NCI-H1694 (cell line): ENCODE measurements around the gene WIPI1.
"Not testable (repeated sequence)": the region's sequence is repeated elsewhere in the genome, so short reads cannot be mapped to it uniquely, and the experiment has no call there.

Experiments
- DNase-seq: peaks from one replicate; lab custom pipeline; 2025; lab: John Stamatoyannopoulos, UW

Gene WIPI1

GRCh38 chr17:68384471-68384870, 72.8 kb downstream of the WIPI1 start:
- no peak for DNase-seq

GRCh38 chr17:68383443-68384321, 73.6 kb downstream of the WIPI1 start:
- no peak for DNase-seq

- DNase-seq, result no peak
Observed at GRCh38 chr17:68383120-68383442, 74.2 kb downstream of the WIPI1 start.

GRCh38 chr17:68382582-68383085, 74.7 kb downstream of the WIPI1 start:
- DNase-seq, result no peak

GRCh38 chr17:68381076-68381900, 76.0 kb downstream of the WIPI1 start:
- no peak for DNase-seq

- DNase-seq, result no peak
Observed at GRCh38 chr17:68379692-68380677, 77.3 kb downstream of the WIPI1 start.

- DNase-seq, result no peak
Observed at GRCh38 chr17:68379177-68379510, 78.2 kb downstream of the WIPI1 start.

- no peak for DNase-seq
Observed at GRCh38 chr17:68378268-68379176, 78.8 kb downstream of the WIPI1 start.

GRCh38 chr17:68377771-68378267, 79.5 kb downstream of the WIPI1 start:
- DNase-seq, result no peak

GRCh38 chr17:68376178-68376577, 81.1 kb downstream of the WIPI1 start:
- not testable (repeated sequence) for DNase-seq

- no peak for DNase-seq
Observed at GRCh38 chr17:68375566-68375965, 81.7 kb downstream of the WIPI1 start.
